Thoracic aorta (tissue), 2 donors: ENCODE results near the gene H6PD. TPM values are rescaled to one million over a fixed set of nuclear protein-coding genes. Genes with fewer than 3 reads are reported as not detected.

Source experiments
- ATAC-seq: fragments of 150-250 bp; one replicate; pipeline ENCODE4 v1.8.0; 2017; ENCODE audit warnings: low read depth; ENCODE audit not compliant: insufficient number of reproducible peaks, low FRiP score
- DNase-seq: peaks from one replicate; pipeline ENCODE4 v3.0.0-alpha.2; 2020; ENCODE audit warnings: low spot score
- H3K27ac ChIP-seq, 2 donors: fragments of 200-600 bp; sonication (generic); 1 replicate in 1 of 2; 2 replicates in 1 of 2; pipeline ENCODE4 v1.5.1; 2016; ENCODE audit warnings: mild to moderate bottlenecking in 2 of 2, moderate library complexity in 2 of 2
- H3K27me3 ChIP-seq: fragments of 200-600 bp; sonication (generic); replicated peaks from 2 replicates; pipeline ENCODE4 v1.6.0; 2016; ENCODE audit warnings: mild to moderate bottlenecking; ENCODE audit not compliant: insufficient read depth
- H3K36me3 ChIP-seq: fragments of 200-600 bp; sonication (generic); one replicate; pipeline ENCODE4 v1.5.1; 2016
- H3K4me1 ChIP-seq, 2 donors: fragments of 200-600 bp; sonication (generic); 1 replicate in 1 of 2; 2 replicates in 1 of 2; pipeline versions ENCODE4 v1.5.1 to v1.6.0; 2016; ENCODE audit warnings: low read depth in 2 of 2, mild to moderate bottlenecking in 1 of 2; ENCODE audit not compliant: control insufficient read depth in 1 of 2
- H3K4me3 ChIP-seq: fragments of 200-600 bp; sonication (generic); 2 replicates; pipeline ENCODE4 v1.5.1; 2016; ENCODE audit warnings: mild to moderate bottlenecking
- H3K9me3 ChIP-seq: fragments of 200-600 bp; sonication (generic); 2 replicates; pipeline ENCODE4 v1.5.1; 2016
- total RNA-seq, 2 donors: library from RNA; depleted of rRNA; stranded (reverse); fragments of >200 nt; gene quantifications; one replicate each; pipeline versions ENCODE4 v1.1.0 to v1.2.3, GENCODE V29; 2016
- TF ChIP-seq, protein P1 (sequence below): fragments of 200-600 bp; sonication (generic); IDR thresholded peaks from one replicate; pipeline ENCODE4 v1.5.1; 2019; ENCODE audit warnings: antibody characterized with exemption

The H6PD gene
- total RNA-seq, 2 donors from 2014 or later: 57.8 to 80.6 TPM

DNA sequence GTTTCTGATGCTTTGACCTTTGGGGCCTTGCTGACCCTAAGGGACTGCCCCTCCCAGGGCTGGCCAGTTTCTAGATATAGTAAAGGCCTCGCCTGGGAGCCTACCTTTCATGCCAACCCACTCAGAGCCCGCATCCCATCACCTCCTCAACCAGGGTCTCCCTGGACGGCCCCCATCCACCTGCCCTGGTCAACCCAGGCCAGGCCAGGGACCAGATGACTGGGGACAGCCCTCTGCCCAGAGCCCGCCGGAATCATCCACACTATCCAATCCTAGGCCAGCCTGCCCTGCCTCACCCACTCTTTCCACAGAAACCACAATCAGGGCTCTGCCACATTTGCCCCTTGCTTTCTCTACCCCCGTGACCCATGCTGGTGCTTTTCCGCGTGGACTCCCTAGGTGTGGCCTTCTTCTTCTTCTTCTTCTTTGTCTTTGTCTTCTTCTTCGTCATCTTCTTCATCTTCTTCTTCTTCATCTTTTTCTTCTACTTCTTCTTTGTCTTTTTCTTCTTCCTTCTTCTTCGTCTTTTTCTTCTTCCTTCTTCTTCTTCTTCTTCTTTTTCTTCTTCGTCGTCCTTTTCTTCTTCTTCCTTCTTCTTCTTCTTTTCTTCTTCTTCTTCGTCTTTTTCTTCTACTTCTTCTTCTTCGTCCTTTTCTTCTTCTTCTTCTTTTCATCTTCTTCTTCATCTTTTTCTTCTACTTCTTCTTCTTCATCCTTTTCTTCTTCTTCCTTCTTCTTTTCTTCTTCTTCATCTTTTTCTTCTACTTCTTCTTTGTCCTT is 11.5 kb upstream of the H6PD start:
- no peaks in the 10 kb centered on the region for H3K27me3 ChIP-seq
- no peaks in the 10 kb centered on the region for H3K9me3 ChIP-seq
- DNase-seq: no peak
- no peak overlapping the region for H3K27ac ChIP-seq
- no peaks in the 10 kb centered on the region for H3K36me3 ChIP-seq
- ATAC-seq: no peak
- no peaks in the 10 kb centered on the region for H3K4me1 ChIP-seq
- TF ChIP-seq, protein P1, sequence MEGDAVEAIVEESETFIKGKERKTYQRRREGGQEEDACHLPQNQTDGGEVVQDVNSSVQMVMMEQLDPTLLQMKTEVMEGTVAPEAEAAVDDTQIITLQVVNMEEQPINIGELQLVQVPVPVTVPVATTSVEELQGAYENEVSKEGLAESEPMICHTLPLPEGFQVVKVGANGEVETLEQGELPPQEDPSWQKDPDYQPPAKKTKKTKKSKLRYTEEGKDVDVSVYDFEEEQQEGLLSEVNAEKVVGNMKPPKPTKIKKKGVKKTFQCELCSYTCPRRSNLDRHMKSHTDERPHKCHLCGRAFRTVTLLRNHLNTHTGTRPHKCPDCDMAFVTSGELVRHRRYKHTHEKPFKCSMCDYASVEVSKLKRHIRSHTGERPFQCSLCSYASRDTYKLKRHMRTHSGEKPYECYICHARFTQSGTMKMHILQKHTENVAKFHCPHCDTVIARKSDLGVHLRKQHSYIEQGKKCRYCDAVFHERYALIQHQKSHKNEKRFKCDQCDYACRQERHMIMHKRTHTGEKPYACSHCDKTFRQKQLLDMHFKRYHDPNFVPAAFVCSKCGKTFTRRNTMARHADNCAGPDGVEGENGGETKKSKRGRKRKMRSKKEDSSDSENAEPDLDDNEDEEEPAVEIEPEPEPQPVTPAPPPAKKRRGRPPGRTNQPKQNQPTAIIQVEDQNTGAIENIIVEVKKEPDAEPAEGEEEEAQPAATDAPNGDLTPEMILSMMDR: no peak
- H3K4me3 ChIP-seq: no peak overlapping the region

DNA sequence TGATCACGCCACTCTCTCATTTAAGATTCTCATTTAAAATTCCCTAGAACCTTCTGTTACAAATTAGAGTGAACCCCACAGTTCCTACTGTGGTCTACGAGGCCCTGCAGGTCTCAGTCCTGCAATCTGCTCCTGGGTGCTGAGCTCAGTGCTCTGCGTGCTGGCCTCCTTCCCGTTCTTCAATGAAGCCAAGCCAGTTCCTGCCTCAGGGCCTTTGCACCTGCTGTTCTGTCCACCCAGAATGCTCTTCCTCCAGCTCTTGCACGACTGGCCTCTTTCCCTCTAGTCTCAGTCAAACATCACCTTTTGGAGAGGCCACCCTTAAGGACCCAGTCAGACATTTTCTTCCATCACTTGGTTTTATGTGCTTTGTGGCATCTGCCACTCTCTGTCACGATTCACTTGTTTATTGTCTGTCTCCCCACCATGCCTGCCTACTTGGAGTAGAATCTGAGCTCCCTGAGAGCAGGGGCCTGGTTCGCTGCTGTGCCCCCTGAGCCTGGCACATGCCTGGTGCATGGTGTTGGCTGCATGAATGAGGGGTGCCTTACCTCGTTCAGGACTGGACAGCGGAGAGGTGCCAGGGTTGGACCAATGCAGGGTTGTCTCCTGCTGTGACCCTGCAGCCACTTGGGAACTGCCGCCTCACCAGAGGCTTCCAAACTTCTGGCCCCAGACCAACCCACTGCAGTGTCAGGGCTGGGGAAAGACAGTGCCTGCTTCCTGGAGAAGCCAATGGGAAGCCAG is 9.7 kb upstream of the H6PD start:
- TF ChIP-seq, protein P1: no peak
- no peak overlapping the region for H3K4me3 ChIP-seq
- no peak for ATAC-seq
- no peaks in the 10 kb centered on the region for H3K36me3 ChIP-seq
- no peak for DNase-seq
- no peaks in the 10 kb centered on the region for H3K27me3 ChIP-seq
- no peaks in the 10 kb centered on the region for H3K4me1 ChIP-seq
- H3K27ac ChIP-seq: no peak overlapping the region
- no peaks in the 10 kb centered on the region for H3K9me3 ChIP-seq

GRCh38 chr1:9225411-9225785 is 9.2 kb upstream of the H6PD start:
- H3K4me3 ChIP-seq: no peak overlapping the region
- no peak for ATAC-seq

DNA sequence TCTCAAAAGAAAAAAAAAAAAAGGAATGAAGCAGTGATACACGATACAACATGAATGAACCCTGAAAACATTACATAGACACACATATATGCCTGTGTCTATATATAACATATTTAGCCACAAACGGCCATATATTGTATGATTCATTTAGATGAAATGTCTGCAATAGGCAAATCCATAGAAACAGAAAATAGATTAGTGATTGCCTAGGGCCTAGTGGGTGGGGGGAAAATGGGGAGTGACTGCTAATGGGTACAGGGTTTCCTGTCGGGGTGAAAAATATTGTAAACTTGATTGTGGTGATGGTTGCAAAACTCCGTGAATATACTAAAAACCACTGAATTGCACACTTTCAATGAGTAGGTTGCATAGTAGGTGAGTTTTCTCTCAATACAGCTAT is 6.0 kb upstream of the H6PD start:
- no peak overlapping the region for H3K27ac ChIP-seq
- no peaks in the 10 kb centered on the region for H3K27me3 ChIP-seq
- ATAC-seq (no peak), DNase-seq (no peak)
- TF ChIP-seq, protein P1: no peak
- H3K36me3 ChIP-seq: no peaks in the 10 kb centered on the region
- peaks cover 6 to 16% of the 10 kb centered on the region in 2 donors for H3K4me1 ChIP-seq
- H3K4me3 ChIP-seq: no peak overlapping the region
- H3K9me3 ChIP-seq: no peaks in the 10 kb centered on the region

More at GRCh38 chr1:9225411-9225785, 9.2 kb upstream of the H6PD start:
- H3K4me1 ChIP-seq: no peaks in the 10 kb centered on the region
- no peaks in the 10 kb centered on the region for H3K36me3 ChIP-seq
- no peak for DNase-seq
- TF ChIP-seq, protein P1: no peak
- no peaks in the 10 kb centered on the region for H3K27me3 ChIP-seq
- no peaks in the 10 kb centered on the region for H3K9me3 ChIP-seq
- no peak overlapping the region for H3K27ac ChIP-seq

GRCh38 chr1:9229549-9229948 is 5.0 kb upstream of the H6PD start:
- Histone ChIP-seq H3K9me3 (no peaks in the 10 kb centered on the region), H3K4me3 (no peak overlapping the region), H3K36me3 (no peaks in the 10 kb centered on the region), H3K4me1 (peaks cover 12 to 24% of the 10 kb centered on the region in 2 donors), H3K27ac (no peak overlapping the region), H3K27me3 (no peaks in the 10 kb centered on the region)
- ATAC-seq: no peak
- TF ChIP-seq, protein P1: no peak
- DNase-seq: no peak
